Thyroid gland (tissue), 4 donors: ENCODE measurements around the gene LILRB5.
"Not testable (repeated sequence)": the region's sequence is repeated elsewhere in the genome, so short reads cannot be mapped to it uniquely, and the experiment has no call there.

Experiments used
- POLR2A ChIP-seq, 2 donors: fragments of 450-650 bp; IDR thresholded peaks; one replicate each; pipeline ENCODE4 v1.6.1; 2017; ENCODE audit warnings: antibody characterized with exemption in 2 of 2, mild to moderate bottlenecking in 2 of 2, moderate library complexity in 1 of 2
- TF ChIP-seq, protein P1 (sequence below), 6 experiments: fragments of 200-600 bp in 3 of 6; fragments of 450-650 bp in 3 of 6; sonication (generic) in 3 of 6; IDR thresholded peaks; one replicate each; pipeline ENCODE4 v1.5.1; 2016 to 2019; ENCODE audit warnings: antibody characterized with exemption in 6 of 6, mild to moderate bottlenecking in 2 of 6, inconsistent platforms in 1 of 6, moderate library complexity in 1 of 6

DNA sequence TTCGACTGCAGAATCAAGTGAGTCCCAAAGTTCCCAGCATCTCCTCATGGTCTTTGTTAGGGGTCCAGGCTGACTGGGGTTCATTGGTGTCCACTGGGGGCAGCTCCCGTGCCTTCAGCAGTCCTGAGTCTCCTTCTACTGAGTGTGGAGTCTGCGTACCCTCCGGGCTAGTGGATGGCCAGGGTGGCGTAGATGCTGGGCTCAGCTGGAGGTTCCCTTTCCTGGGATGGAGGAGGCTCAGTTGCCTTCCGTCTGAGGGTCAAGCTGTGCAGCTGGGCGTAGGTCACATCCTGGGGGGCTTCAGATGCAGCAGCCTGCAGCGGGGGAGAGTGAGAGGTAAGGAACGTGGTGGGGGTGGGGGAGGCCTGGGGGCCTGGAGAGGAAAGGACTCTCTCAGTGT lies 17.4 kb upstream of the LILRB5 start:
- not testable (repeated sequence) for TF ChIP-seq POLR2A (IDR thresholded peaks at IDR 0.05)
- TF ChIP-seq, protein P1, sequence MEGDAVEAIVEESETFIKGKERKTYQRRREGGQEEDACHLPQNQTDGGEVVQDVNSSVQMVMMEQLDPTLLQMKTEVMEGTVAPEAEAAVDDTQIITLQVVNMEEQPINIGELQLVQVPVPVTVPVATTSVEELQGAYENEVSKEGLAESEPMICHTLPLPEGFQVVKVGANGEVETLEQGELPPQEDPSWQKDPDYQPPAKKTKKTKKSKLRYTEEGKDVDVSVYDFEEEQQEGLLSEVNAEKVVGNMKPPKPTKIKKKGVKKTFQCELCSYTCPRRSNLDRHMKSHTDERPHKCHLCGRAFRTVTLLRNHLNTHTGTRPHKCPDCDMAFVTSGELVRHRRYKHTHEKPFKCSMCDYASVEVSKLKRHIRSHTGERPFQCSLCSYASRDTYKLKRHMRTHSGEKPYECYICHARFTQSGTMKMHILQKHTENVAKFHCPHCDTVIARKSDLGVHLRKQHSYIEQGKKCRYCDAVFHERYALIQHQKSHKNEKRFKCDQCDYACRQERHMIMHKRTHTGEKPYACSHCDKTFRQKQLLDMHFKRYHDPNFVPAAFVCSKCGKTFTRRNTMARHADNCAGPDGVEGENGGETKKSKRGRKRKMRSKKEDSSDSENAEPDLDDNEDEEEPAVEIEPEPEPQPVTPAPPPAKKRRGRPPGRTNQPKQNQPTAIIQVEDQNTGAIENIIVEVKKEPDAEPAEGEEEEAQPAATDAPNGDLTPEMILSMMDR (IDR thresholded peaks at IDR 0.05), result not testable (repeated sequence)
